ENCODE results near the gene TIFAB.
"Not testable (repeated sequence)": the region's sequence is repeated elsewhere in the genome, so short reads cannot be mapped to it uniquely, and the experiment has no call there.

Gene TIFAB

GRCh38 chr5:135452321-135453030 lies at the start of gene TIFAB:
TSS of gene TIFAB (minus strand) at chr5:135452351. CDS start at chr5:135449939, 2,412 bp downstream.
- Histone ChIP-seq H3K4me1 (ENCODE audit: control insufficient read depth, insufficient read depth, low read length, unreplicated experiment) (peaks cover 21% of the 10 kb centered on the region), H3K27me3 (ENCODE audit: insufficient read depth, low read length) (no peaks in the 10 kb centered on the region), H3K27ac (ENCODE audit: low read depth, low read length) (no peak within 1 kb of the TSS), H3K79me2 (ENCODE audit: control insufficient read depth, insufficient read depth, low read length, unreplicated experiment) (no peaks in the 10 kb centered on the region), H2AFZ (ENCODE audit: low read length, unreplicated experiment) (no peak within 1 kb of the TSS), H3K36me3 (ENCODE audit: insufficient read depth, low read length) (no peaks in the 10 kb centered on the region), H3K4me3 (ENCODE audit: low read depth, low read length) (no peak within 1 kb of the TSS)

GRCh38 chr5:135498637-135498995 lies 46.5 kb upstream of the TIFAB start:
- Histone ChIP-seq H3K4me1 (ENCODE audit: control insufficient read depth, insufficient read depth, low read length, unreplicated experiment) (peaks cover 18% of the 10 kb centered on the region), H2AFZ (ENCODE audit: low read length, unreplicated experiment) (no peak overlapping the region), H3K4me3 (ENCODE audit: low read depth, low read length) (no peak overlapping the region), H3K79me2 (ENCODE audit: control insufficient read depth, insufficient read depth, low read length, unreplicated experiment) (no peaks in the 10 kb centered on the region), H3K27ac (ENCODE audit: low read depth, low read length) (no peak overlapping the region), H3K27me3 (ENCODE audit: insufficient read depth, low read length) (no peaks in the 10 kb centered on the region), H3K36me3 (ENCODE audit: insufficient read depth, low read length) (no peaks in the 10 kb centered on the region)

GRCh38 chr5:135497971-135498636 lies 46.0 kb upstream of the TIFAB start:
- Histone ChIP-seq H3K4me3 (ENCODE audit: low read depth, low read length) (no peak overlapping the region), H3K27ac (ENCODE audit: low read depth, low read length) (no peak overlapping the region), H3K36me3 (ENCODE audit: insufficient read depth, low read length) (no peaks in the 10 kb centered on the region), H3K79me2 (ENCODE audit: control insufficient read depth, insufficient read depth, low read length, unreplicated experiment) (no peaks in the 10 kb centered on the region), H3K4me1 (ENCODE audit: control insufficient read depth, insufficient read depth, low read length, unreplicated experiment) (peaks cover 21% of the 10 kb centered on the region), H2AFZ (ENCODE audit: low read length, unreplicated experiment) (no peak overlapping the region), H3K27me3 (ENCODE audit: insufficient read depth, low read length) (no peaks in the 10 kb centered on the region)

- not testable (repeated sequence) for H3K79me2 ChIP-seq (ENCODE audit: control insufficient read depth, insufficient read depth, low read length, unreplicated experiment); H3K27me3 ChIP-seq (ENCODE audit: insufficient read depth, low read length); H3K27ac ChIP-seq (ENCODE audit: low read depth, low read length); H3K36me3 ChIP-seq (ENCODE audit: insufficient read depth, low read length); H2AFZ ChIP-seq (ENCODE audit: low read length, unreplicated experiment); H3K4me3 ChIP-seq (ENCODE audit: low read depth, low read length)
- peaks cover 24% of the 10 kb centered on the region for H3K4me1 ChIP-seq (ENCODE audit: control insufficient read depth, insufficient read depth, low read length, unreplicated experiment)
Measured at GRCh38 chr5:135495531-135495930, 43.4 kb upstream of the TIFAB start.

GRCh38 chr5:135494196-135494595 lies 42.0 kb upstream of the TIFAB start:
- H3K4me3 ChIP-seq (ENCODE audit: low read depth, low read length): no peak overlapping the region
- no peaks in the 10 kb centered on the region for H3K36me3 ChIP-seq (ENCODE audit: insufficient read depth, low read length)
- peak overlapping the region; percentile 83 for H2AFZ ChIP-seq (ENCODE audit: low read length, unreplicated experiment)
- peak overlapping the region; percentile 85 for H3K27ac ChIP-seq (ENCODE audit: low read depth, low read length)
- H3K79me2 ChIP-seq (ENCODE audit: control insufficient read depth, insufficient read depth, low read length, unreplicated experiment): no peaks in the 10 kb centered on the region
- H3K4me1 ChIP-seq (ENCODE audit: control insufficient read depth, insufficient read depth, low read length, unreplicated experiment): peaks cover 28% of the 10 kb centered on the region
- no peaks in the 10 kb centered on the region for H3K27me3 ChIP-seq (ENCODE audit: insufficient read depth, low read length)

GRCh38 chr5:135493406-135494180 lies 41.4 kb upstream of the TIFAB start:
- H3K27ac ChIP-seq (ENCODE audit: low read depth, low read length): peak overlapping the region; percentile 85
- H3K36me3 ChIP-seq (ENCODE audit: insufficient read depth, low read length): no peaks in the 10 kb centered on the region
- H3K79me2 ChIP-seq (ENCODE audit: control insufficient read depth, insufficient read depth, low read length, unreplicated experiment): no peaks in the 10 kb centered on the region
- H2AFZ ChIP-seq (ENCODE audit: low read length, unreplicated experiment): peak overlapping the region; percentile 83
- H3K4me3 ChIP-seq (ENCODE audit: low read depth, low read length): peak overlapping the region; percentile 24; the same call in 1 of the 2 replicates
- no peaks in the 10 kb centered on the region for H3K27me3 ChIP-seq (ENCODE audit: insufficient read depth, low read length)
- H3K4me1 ChIP-seq (ENCODE audit: control insufficient read depth, insufficient read depth, low read length, unreplicated experiment): peaks cover 30% of the 10 kb centered on the region

GRCh38 chr5:135492319-135492626 lies 40.1 kb upstream of the TIFAB start:
- H3K36me3 ChIP-seq (ENCODE audit: insufficient read depth, low read length): no peaks in the 10 kb centered on the region
- no peaks in the 10 kb centered on the region for H3K27me3 ChIP-seq (ENCODE audit: insufficient read depth, low read length)
- no peak overlapping the region for H3K27ac ChIP-seq (ENCODE audit: low read depth, low read length)
- no peak overlapping the region for H3K4me3 ChIP-seq (ENCODE audit: low read depth, low read length)
- no peak overlapping the region for H2AFZ ChIP-seq (ENCODE audit: low read length, unreplicated experiment)
- H3K4me1 ChIP-seq (ENCODE audit: control insufficient read depth, insufficient read depth, low read length, unreplicated experiment): peaks cover 30% of the 10 kb centered on the region
- no peaks in the 10 kb centered on the region for H3K79me2 ChIP-seq (ENCODE audit: control insufficient read depth, insufficient read depth, low read length, unreplicated experiment)

- Histone ChIP-seq H3K4me1 (ENCODE audit: control insufficient read depth, insufficient read depth, low read length, unreplicated experiment) (peaks cover 30% of the 10 kb centered on the region), H3K4me3 (ENCODE audit: low read depth, low read length) (no peak overlapping the region), H3K27me3 (ENCODE audit: insufficient read depth, low read length) (no peaks in the 10 kb centered on the region), H3K27ac (ENCODE audit: low read depth, low read length) (no peak overlapping the region), H3K36me3 (ENCODE audit: insufficient read depth, low read length) (no peaks in the 10 kb centered on the region), H3K79me2 (ENCODE audit: control insufficient read depth, insufficient read depth, low read length, unreplicated experiment) (no peaks in the 10 kb centered on the region), H2AFZ (ENCODE audit: low read length, unreplicated experiment) (no peak overlapping the region)
Measured at GRCh38 chr5:135491552-135492318, 39.6 kb upstream of the TIFAB start.

GRCh38 chr5:135491038-135491551 lies 38.9 kb upstream of the TIFAB start:
- no peaks in the 10 kb centered on the region for H3K27me3 ChIP-seq (ENCODE audit: insufficient read depth, low read length)
- no peaks in the 10 kb centered on the region for H3K36me3 ChIP-seq (ENCODE audit: insufficient read depth, low read length)
- H3K4me3 ChIP-seq (ENCODE audit: low read depth, low read length): no peak overlapping the region
- no peaks in the 10 kb centered on the region for H3K79me2 ChIP-seq (ENCODE audit: control insufficient read depth, insufficient read depth, low read length, unreplicated experiment)
- no peak overlapping the region for H3K27ac ChIP-seq (ENCODE audit: low read depth, low read length)
- peaks cover 30% of the 10 kb centered on the region for H3K4me1 ChIP-seq (ENCODE audit: control insufficient read depth, insufficient read depth, low read length, unreplicated experiment)
- no peak overlapping the region for H2AFZ ChIP-seq (ENCODE audit: low read length, unreplicated experiment)

- H3K4me3 ChIP-seq (ENCODE audit: low read depth, low read length): no peak overlapping the region
- H3K27me3 ChIP-seq (ENCODE audit: insufficient read depth, low read length): no peaks in the 10 kb centered on the region
Measured at GRCh38 chr5:135490245-135491037, 38.3 kb upstream of the TIFAB start.

More at GRCh38 chr5:135490245-135491037, 38.3 kb upstream of the TIFAB start:
- H3K27ac ChIP-seq (ENCODE audit: low read depth, low read length): no peak overlapping the region
- no peak overlapping the region for H2AFZ ChIP-seq (ENCODE audit: low read length, unreplicated experiment)
- H3K4me1 ChIP-seq (ENCODE audit: control insufficient read depth, insufficient read depth, low read length, unreplicated experiment): peaks cover 30% of the 10 kb centered on the region
- H3K79me2 ChIP-seq (ENCODE audit: control insufficient read depth, insufficient read depth, low read length, unreplicated experiment): no peaks in the 10 kb centered on the region
- H3K36me3 ChIP-seq (ENCODE audit: insufficient read depth, low read length): no peaks in the 10 kb centered on the region
